WERI-Rb-1 (cell line): ENCODE data around the gene SMIM41.

ENCODE experiments used
- DNase-seq: peaks from one replicate; pipeline ENCODE4 v3.0.0-alpha.2; 2020
- H3K27ac ChIP-seq: fragments of 250-450 bp; sonication (Bioruptor Pico); 2 replicates; pipeline ENCODE4 v1.5.1; 2020; ENCODE audit warnings: mild to moderate bottlenecking, moderate library complexity
- H3K27me3 ChIP-seq: fragments of 250-450 bp; sonication (Bioruptor Pico); 2 replicates; pipeline ENCODE4 v1.5.1; 2021; ENCODE audit warnings: mild to moderate bottlenecking, low read depth, moderate library complexity; ENCODE audit not compliant: insufficient read depth, severe bottlenecking
- H3K36me3 ChIP-seq: fragments of 250-450 bp; sonication (Bioruptor Pico); 2 replicates; pipeline ENCODE4 v1.5.1; 2020; ENCODE audit warnings: mild to moderate bottlenecking, moderate library complexity
- H3K4me3 ChIP-seq: 2 replicates; pipeline ENCODE4 v1.5.1; 2011; ENCODE audit warnings: low read depth, mild to moderate bottlenecking, control low read depth, low read length
- H3K9me3 ChIP-seq: fragments of 250-450 bp; sonication (Bioruptor Pico); 2 replicates; pipeline ENCODE4 v1.5.1; 2021; ENCODE audit warnings: mild to moderate bottlenecking, moderate library complexity; ENCODE audit not compliant: severe bottlenecking
- TF ChIP-seq, protein P1 (sequence below): IDR thresholded peaks from 2 replicates; pipeline ENCODE4 v1.5.1; 2011; ENCODE audit warnings: low read depth, mild to moderate bottlenecking, control low read depth, inconsistent platforms, low read length

Gene SMIM41

DNA sequence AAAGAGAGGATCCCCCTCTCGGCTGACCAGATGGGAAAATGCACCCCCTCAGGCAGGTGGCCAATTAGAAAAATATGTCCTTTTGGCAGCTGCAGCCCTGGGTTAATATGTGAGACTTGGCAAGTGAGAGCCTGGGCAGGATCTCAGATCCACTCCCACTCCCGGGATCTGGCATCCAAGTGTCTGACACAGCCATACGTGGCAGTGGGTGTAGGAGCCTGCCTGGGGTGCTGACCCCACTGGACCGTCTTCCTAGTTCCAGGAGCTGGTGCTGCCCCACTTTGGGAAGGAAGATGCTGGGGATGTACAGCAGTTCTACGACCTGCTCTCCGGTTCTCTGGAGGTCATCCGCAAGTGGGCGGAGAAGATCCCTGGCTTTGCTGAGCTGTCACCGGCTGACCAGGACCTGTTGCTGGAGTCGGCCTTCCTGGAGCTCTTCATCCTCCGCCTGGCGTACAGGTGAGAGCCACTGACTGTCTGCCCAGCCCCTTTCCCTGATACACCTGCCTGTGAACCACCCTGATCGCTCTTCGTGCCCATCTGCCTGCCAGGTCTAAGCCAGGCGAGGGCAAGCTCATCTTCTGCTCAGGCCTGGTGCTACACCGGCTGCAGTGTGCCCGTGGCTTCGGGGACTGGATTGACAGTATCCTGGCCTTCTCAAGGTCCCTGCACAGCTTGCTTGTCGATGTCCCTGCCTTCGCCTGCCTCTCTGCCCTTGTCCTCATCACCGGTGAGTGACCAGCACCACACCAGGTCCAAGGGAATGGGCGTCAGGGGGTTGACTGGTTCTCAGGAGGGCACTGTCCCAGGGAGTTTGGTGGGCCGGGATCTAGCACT lies 22.5 kb upstream of the SMIM41 start:
- no peak for DNase-seq
- TF ChIP-seq, protein P1, sequence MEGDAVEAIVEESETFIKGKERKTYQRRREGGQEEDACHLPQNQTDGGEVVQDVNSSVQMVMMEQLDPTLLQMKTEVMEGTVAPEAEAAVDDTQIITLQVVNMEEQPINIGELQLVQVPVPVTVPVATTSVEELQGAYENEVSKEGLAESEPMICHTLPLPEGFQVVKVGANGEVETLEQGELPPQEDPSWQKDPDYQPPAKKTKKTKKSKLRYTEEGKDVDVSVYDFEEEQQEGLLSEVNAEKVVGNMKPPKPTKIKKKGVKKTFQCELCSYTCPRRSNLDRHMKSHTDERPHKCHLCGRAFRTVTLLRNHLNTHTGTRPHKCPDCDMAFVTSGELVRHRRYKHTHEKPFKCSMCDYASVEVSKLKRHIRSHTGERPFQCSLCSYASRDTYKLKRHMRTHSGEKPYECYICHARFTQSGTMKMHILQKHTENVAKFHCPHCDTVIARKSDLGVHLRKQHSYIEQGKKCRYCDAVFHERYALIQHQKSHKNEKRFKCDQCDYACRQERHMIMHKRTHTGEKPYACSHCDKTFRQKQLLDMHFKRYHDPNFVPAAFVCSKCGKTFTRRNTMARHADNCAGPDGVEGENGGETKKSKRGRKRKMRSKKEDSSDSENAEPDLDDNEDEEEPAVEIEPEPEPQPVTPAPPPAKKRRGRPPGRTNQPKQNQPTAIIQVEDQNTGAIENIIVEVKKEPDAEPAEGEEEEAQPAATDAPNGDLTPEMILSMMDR: no peak
- Histone ChIP-seq H3K27me3 (no peaks in the 10 kb centered on the region), H3K9me3 (no peaks in the 10 kb centered on the region), H3K36me3 (peaks cover 38% of the 10 kb centered on the region), H3K4me3 (no peak overlapping the region), H3K27ac (no peak overlapping the region)

DNA sequence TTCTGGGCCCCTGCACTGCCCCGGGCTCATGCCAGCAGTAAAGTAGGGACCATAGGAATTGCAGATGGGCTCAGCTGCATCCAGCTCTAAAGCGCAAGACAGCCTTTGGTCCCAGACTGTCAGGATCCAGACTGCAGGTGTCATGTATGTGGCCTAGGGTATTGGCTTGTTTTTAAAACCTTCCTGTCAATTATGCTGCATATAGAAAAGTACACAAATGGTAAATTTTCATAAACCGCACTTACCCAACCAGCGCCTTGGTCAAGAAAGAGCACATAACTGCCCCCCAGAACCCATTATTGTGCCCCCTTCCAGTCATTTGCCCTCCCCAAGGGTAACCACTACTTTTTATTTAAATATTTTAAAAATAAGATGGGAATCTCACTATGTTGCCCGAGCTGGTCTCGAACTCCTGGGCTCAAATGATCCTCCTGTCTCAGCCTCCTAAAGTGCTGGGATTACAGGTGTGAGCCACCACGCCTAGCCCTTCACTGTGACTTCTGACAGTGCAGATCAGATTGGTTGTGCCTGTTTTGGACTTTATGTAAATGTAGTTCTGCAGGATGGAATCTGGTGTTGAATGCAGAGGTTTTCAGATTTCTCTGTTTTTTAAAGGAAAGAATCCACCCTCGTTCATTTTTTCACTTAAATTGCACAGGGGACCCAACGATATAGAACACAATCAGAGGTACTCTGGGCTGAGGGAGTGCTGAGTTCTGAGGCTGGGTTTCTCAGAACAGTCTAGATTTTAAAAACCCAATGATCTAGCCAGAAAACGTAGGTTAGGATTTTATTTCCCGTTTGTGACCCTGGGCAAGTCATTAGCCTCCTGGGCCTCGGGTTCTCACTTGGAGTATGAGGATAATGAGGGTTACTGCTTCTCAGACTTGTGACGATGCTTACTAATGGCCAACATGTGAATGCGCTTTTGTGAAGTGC lies 21.6 kb upstream of the SMIM41 start:
- Histone ChIP-seq H3K4me3 (no peak overlapping the region), H3K27me3 (no peaks in the 10 kb centered on the region), H3K36me3 (peaks cover 38% of the 10 kb centered on the region), H3K9me3 (no peaks in the 10 kb centered on the region), H3K27ac (no peak overlapping the region)
- DNase-seq: no peak
- TF ChIP-seq, protein P1: no peak

DNA sequence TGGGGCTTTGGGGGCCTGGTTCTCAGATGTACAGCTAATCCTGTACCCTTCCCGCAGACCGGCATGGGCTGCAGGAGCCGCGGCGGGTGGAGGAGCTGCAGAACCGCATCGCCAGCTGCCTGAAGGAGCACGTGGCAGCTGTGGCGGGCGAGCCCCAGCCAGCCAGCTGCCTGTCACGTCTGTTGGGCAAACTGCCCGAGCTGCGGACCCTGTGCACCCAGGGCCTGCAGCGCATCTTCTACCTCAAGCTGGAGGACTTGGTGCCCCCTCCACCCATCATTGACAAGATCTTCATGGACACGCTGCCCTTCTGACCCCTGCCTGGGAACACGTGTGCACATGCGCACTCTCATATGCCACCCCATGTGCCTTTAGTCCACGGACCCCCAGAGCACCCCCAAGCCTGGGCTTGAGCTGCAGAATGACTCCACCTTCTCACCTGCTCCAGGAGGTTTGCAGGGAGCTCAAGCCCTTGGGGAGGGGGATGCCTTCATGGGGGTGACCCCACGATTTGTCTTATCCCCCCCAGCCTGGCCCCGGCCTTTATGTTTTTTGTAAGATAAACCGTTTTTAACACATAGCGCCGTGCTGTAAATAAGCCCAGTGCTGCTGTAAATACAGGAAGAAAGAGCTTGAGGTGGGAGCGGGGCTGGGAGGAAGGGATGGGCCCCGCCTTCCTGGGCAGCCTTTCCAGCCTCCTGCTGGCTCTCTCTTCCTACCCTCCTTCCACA lies 20.7 kb upstream of the SMIM41 start:
- Histone ChIP-seq H3K9me3 (no peaks in the 10 kb centered on the region), H3K4me3 (no peak overlapping the region), H3K36me3 (peaks cover 38% of the 10 kb centered on the region), H3K27ac (no peak overlapping the region), H3K27me3 (no peaks in the 10 kb centered on the region)
- TF ChIP-seq, protein P1: no peak
- DNase-seq: no peak

DNA sequence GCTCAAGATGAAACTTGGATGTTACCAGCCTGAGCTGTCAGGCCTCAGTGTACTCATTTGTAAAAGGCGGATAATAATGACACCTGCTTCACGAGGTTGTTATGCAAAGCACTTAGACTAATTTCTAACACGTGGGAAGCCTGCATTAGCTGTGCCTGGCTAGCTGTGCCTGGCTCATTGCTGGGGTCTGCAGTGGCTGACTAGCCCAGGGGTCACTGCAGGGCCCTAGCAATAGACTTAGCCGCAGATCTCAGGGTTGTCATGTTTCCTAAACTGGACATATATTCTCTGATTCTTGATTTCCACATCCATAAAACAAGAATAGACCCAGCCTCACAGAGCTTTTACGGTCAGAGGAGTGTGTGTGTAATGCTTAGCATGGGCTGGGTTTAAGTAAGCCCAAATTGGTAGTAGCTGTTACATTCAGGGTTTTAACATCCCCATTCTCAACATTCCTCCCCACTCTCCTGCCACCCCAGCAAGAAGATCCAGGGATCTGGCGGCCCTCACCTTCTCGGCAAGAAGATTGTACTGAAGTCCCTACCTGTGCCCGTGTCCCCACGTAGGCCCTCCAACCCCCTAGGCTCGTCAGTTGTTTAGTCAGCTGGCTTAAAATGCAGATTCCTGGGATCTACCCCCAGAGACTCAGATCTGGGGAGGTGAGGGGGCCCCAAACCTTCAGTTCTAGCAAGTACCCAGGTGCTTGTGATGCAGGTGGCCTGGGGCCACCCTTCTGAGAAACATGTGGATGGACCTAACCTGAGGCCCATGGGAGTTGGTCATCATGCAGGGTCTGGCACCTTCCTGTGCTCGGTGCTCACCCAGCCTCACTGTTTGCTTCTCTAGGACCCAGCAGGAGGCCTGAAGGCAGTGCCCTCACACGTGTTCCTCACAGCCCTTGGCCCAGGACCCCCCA lies 19.7 kb upstream of the SMIM41 start:
- no peaks in the 10 kb centered on the region for H3K9me3 ChIP-seq
- H3K27me3 ChIP-seq: no peaks in the 10 kb centered on the region
- no peak for DNase-seq
- TF ChIP-seq, protein P1: no peak
- H3K36me3 ChIP-seq: peaks cover 32% of the 10 kb centered on the region
- H3K4me3 ChIP-seq: no peak overlapping the region
- no peak overlapping the region for H3K27ac ChIP-seq
